Measurements from ENCODE around the gene NEURL1B.

NEURL1B gene

GRCh38 chr5:172723508-172723907 is 82.4 kb downstream of the NEURL1B start:
- H3K27ac ChIP-seq (replicated peaks), result no peak overlapping the region
- H3K4me3 ChIP-seq (replicated peaks; ENCODE audit: insufficient read depth, low read length), result no peak overlapping the region
- no peaks in the 10 kb centered on the region for H3K27me3 ChIP-seq (ENCODE audit: insufficient read depth, poor library complexity, severe bottlenecking)
- TF ChIP-seq SPI1 (IDR thresholded peaks at IDR 0.05; ENCODE audit: borderline replicate concordance, low read depth), result no peak
- TF ChIP-seq CTCF (IDR thresholded peaks at IDR 0.05; ENCODE audit: insufficient read depth, low read length), result no peak
- TF ChIP-seq, protein P1, sequence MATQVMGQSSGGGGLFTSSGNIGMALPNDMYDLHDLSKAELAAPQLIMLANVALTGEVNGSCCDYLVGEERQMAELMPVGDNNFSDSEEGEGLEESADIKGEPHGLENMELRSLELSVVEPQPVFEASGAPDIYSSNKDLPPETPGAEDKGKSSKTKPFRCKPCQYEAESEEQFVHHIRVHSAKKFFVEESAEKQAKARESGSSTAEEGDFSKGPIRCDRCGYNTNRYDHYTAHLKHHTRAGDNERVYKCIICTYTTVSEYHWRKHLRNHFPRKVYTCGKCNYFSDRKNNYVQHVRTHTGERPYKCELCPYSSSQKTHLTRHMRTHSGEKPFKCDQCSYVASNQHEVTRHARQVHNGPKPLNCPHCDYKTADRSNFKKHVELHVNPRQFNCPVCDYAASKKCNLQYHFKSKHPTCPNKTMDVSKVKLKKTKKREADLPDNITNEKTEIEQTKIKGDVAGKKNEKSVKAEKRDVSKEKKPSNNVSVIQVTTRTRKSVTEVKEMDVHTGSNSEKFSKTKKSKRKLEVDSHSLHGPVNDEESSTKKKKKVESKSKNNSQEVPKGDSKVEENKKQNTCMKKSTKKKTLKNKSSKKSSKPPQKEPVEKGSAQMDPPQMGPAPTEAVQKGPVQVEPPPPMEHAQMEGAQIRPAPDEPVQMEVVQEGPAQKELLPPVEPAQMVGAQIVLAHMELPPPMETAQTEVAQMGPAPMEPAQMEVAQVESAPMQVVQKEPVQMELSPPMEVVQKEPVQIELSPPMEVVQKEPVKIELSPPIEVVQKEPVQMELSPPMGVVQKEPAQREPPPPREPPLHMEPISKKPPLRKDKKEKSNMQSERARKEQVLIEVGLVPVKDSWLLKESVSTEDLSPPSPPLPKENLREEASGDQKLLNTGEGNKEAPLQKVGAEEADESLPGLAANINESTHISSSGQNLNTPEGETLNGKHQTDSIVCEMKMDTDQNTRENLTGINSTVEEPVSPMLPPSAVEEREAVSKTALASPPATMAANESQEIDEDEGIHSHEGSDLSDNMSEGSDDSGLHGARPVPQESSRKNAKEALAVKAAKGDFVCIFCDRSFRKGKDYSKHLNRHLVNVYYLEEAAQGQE (IDR thresholded peaks at IDR 0.05; ENCODE audit: insufficient replicate concordance, low read depth), result no peak
- no peak for TF ChIP-seq POLR2AphosphoS5 (IDR thresholded peaks at IDR 0.05; ENCODE audit: low read depth)
- no peak for TF ChIP-seq GABPA (IDR thresholded peaks at IDR 0.05; ENCODE audit: low read depth)
- DNase-seq (ENCODE audit: low read depth in 1 of 2, low spot score in 1 of 2), result no peak

GRCh38 chr5:172724242-172725183 is 83.5 kb downstream of the NEURL1B start:
- H3K27ac ChIP-seq (replicated peaks), result no peak overlapping the region
- H3K4me3 ChIP-seq (replicated peaks; ENCODE audit: insufficient read depth, low read length), result no peak overlapping the region
- DNase-seq (ENCODE audit: low read depth in 1 of 2, low spot score in 1 of 2), result no peak
- no peaks in the 10 kb centered on the region for H3K27me3 ChIP-seq (ENCODE audit: insufficient read depth, poor library complexity, severe bottlenecking)
- TF ChIP-seq SPI1 (IDR thresholded peaks at IDR 0.05; ENCODE audit: borderline replicate concordance, low read depth), result no peak
- TF ChIP-seq, protein P1 (IDR thresholded peaks at IDR 0.05; ENCODE audit: insufficient replicate concordance, low read depth), result no peak
- TF ChIP-seq POLR2AphosphoS5 (IDR thresholded peaks at IDR 0.05; ENCODE audit: low read depth), result no peak
- no peak for TF ChIP-seq GABPA (IDR thresholded peaks at IDR 0.05; ENCODE audit: low read depth)
- no peak for TF ChIP-seq CTCF (IDR thresholded peaks at IDR 0.05; ENCODE audit: insufficient read depth, low read length)

- TF ChIP-seq POLR2AphosphoS5 (IDR thresholded peaks at IDR 0.05; ENCODE audit: low read depth) (no peak), CTCF (IDR thresholded peaks at IDR 0.05; ENCODE audit: insufficient read depth, low read length) (no peak), GABPA (IDR thresholded peaks at IDR 0.05; ENCODE audit: low read depth) (no peak), SPI1 (IDR thresholded peaks at IDR 0.05; ENCODE audit: borderline replicate concordance, low read depth) (no peak)
- TF ChIP-seq, protein P1 (IDR thresholded peaks at IDR 0.05; ENCODE audit: insufficient replicate concordance, low read depth), result no peak
- Histone ChIP-seq H3K27me3 (ENCODE audit: insufficient read depth, poor library complexity, severe bottlenecking) (no peaks in the 10 kb centered on the region), H3K27ac (replicated peaks) (no peak overlapping the region), H3K4me3 (replicated peaks; ENCODE audit: insufficient read depth, low read length) (no peak overlapping the region)
- no peak for DNase-seq (ENCODE audit: low read depth in 1 of 2, low spot score in 1 of 2)
These were observed 84.2 kb downstream of the NEURL1B start for GRCh38 chr5:172725273-172725672.

Data from HL-60 (cell line).